Measurements from ENCODE around the gene GALNT17. TPM values are rescaled to one million over a fixed set of nuclear protein-coding genes. Genes with fewer than 3 reads are reported as not detected.

GALNT17 gene
- total RNA-seq, 1 experiment from 2014 or later: not detected

GRCh38 chr7:71507680-71508602, 376.0 kb downstream of the GALNT17 start:
- no peaks in the 10 kb centered on the region for H3F3A ChIP-seq (ENCODE audit: low read length, unreplicated experiment)
- DNase-seq: no peak
- TF ChIP-seq, protein P1, sequence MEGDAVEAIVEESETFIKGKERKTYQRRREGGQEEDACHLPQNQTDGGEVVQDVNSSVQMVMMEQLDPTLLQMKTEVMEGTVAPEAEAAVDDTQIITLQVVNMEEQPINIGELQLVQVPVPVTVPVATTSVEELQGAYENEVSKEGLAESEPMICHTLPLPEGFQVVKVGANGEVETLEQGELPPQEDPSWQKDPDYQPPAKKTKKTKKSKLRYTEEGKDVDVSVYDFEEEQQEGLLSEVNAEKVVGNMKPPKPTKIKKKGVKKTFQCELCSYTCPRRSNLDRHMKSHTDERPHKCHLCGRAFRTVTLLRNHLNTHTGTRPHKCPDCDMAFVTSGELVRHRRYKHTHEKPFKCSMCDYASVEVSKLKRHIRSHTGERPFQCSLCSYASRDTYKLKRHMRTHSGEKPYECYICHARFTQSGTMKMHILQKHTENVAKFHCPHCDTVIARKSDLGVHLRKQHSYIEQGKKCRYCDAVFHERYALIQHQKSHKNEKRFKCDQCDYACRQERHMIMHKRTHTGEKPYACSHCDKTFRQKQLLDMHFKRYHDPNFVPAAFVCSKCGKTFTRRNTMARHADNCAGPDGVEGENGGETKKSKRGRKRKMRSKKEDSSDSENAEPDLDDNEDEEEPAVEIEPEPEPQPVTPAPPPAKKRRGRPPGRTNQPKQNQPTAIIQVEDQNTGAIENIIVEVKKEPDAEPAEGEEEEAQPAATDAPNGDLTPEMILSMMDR (conservative IDR thresholded peaks at IDR 0.05; ENCODE audit: low read depth, low read length): no peak
- no peaks in the 10 kb centered on the region for H3K9me2 ChIP-seq (replicated peaks; ENCODE audit: low read length)
- intact Hi-C loops (cut with micrococcal nuclease): no loop called here
- no peak overlapping the region for H3K4me2 ChIP-seq (ENCODE audit: low read length)
- ATAC-seq: no peak
- CTCF ChIA-PET: no interaction called here
- no peak overlapping the region for H3K9ac ChIP-seq (ENCODE audit: low read length)
- H3K79me2 ChIP-seq (ENCODE audit: low read length): no peaks in the 10 kb centered on the region
- H4K20me1 ChIP-seq (ENCODE audit: low read length): no peaks in the 10 kb centered on the region
- H3K27me3 ChIP-seq (ENCODE audit: low read length): no peaks in the 10 kb centered on the region
- no peak overlapping the region for H2AFZ ChIP-seq (ENCODE audit: low read length)
- no peaks in the 10 kb centered on the region for H3K36me3 ChIP-seq (ENCODE audit: low read depth, low read length)
- no peak overlapping the region for H3K4me3 ChIP-seq (ENCODE audit: low read length)
- POLR2A ChIA-PET (ENCODE audit: unreplicated experiment): no interaction called here
- no TSS peak for BruUV-seq (replicated peaks)
- H3K27ac ChIP-seq (ENCODE audit: low read length): no peak overlapping the region
- no peaks in the 10 kb centered on the region for H3K4me1 ChIP-seq (ENCODE audit: insufficient read depth, low read length)
- H3K9me3 ChIP-seq (ENCODE audit: low read length): no peaks in the 10 kb centered on the region

- H3K9me2 ChIP-seq (replicated peaks; ENCODE audit: low read length): no peaks in the 10 kb centered on the region
- H3K79me2 ChIP-seq (ENCODE audit: low read length): no peaks in the 10 kb centered on the region
- intact Hi-C loops (cut with micrococcal nuclease): no loop called here
- no peak overlapping the region for H3K4me3 ChIP-seq (ENCODE audit: low read length)
- no peaks in the 10 kb centered on the region for H3K4me1 ChIP-seq (ENCODE audit: insufficient read depth, low read length)
- H3K9ac ChIP-seq (ENCODE audit: low read length): no peak overlapping the region
- no peaks in the 10 kb centered on the region for H3K36me3 ChIP-seq (ENCODE audit: low read depth, low read length)
- no peaks in the 10 kb centered on the region for H3F3A ChIP-seq (ENCODE audit: low read length, unreplicated experiment)
- DNase-seq (no peak), ATAC-seq (no peak)
- no peaks in the 10 kb centered on the region for H3K27me3 ChIP-seq (ENCODE audit: low read length)
- ChIA-PET POLR2A (ENCODE audit: unreplicated experiment) (no interaction called here), CTCF (no interaction called here)
- no peak overlapping the region for H3K4me2 ChIP-seq (ENCODE audit: low read length)
- TF ChIP-seq, protein P1 (conservative IDR thresholded peaks at IDR 0.05; ENCODE audit: low read depth, low read length): no peak
- TF ChIP-seq EZH2 (IDR thresholded peaks at IDR 0.05; ENCODE audit: low read length, unreplicated experiment): no peak
- no peak for TF ChIP-seq EZH2phosphoT487 (IDR thresholded peaks at IDR 0.05; ENCODE audit: borderline replicate concordance, low read length)
- no TSS peak for BruUV-seq (replicated peaks)
- no peaks in the 10 kb centered on the region for H4K20me1 ChIP-seq (ENCODE audit: low read length)
- H3K27ac ChIP-seq (ENCODE audit: low read length): no peak overlapping the region
- H3K9me3 ChIP-seq (ENCODE audit: low read length): no peaks in the 10 kb centered on the region
- H2AFZ ChIP-seq (ENCODE audit: low read length): no peak overlapping the region
Measured at GRCh38 chr7:71509381-71509780, 377.4 kb downstream of the GALNT17 start.

DNA sequence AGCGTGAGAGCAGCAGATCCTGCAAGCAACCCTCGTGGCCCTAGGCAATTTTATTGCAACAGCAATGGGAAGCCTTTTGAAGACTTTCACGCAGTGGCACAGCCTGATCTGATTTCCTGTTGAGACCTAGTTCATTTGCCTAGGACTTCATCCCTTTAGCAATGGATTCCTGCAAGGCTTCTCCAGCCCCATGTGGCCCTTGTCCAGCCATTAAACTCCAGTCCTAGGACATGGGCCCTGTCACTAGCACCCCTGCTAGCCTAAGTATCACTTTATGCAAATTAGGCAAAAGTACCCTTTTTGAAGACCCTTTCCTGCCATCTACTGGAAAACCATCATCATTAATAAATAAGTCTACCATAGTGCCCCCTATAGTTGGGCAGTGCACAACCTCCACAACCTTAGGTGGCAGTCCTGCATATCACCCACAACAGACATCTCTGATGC, 379.4 kb downstream of the GALNT17 start:
- Histone ChIP-seq H3K9ac (ENCODE audit: low read length) (no peak overlapping the region), H3F3A (ENCODE audit: low read length, unreplicated experiment) (no peaks in the 10 kb centered on the region), H3K9me2 (replicated peaks; ENCODE audit: low read length) (no peaks in the 10 kb centered on the region), H3K79me2 (ENCODE audit: low read length) (no peaks in the 10 kb centered on the region), H3K27me3 (ENCODE audit: low read length) (no peaks in the 10 kb centered on the region), H3K9me3 (ENCODE audit: low read length) (no peaks in the 10 kb centered on the region), H3K4me2 (ENCODE audit: low read length) (no peak overlapping the region), H2AFZ (ENCODE audit: low read length) (no peak overlapping the region), H3K27ac (ENCODE audit: low read length) (no peak overlapping the region), H3K4me1 (ENCODE audit: insufficient read depth, low read length) (no peaks in the 10 kb centered on the region), H4K20me1 (ENCODE audit: low read length) (no peaks in the 10 kb centered on the region), H3K36me3 (ENCODE audit: low read depth, low read length) (no peaks in the 10 kb centered on the region), H3K4me3 (ENCODE audit: low read length) (no peak overlapping the region)
- TF ChIP-seq, protein P1 (conservative IDR thresholded peaks at IDR 0.05; ENCODE audit: low read depth, low read length): no peak
- TF ChIP-seq EZH2phosphoT487 (IDR thresholded peaks at IDR 0.05; ENCODE audit: borderline replicate concordance, low read length): no peak
- no peak for TF ChIP-seq EZH2 (IDR thresholded peaks at IDR 0.05; ENCODE audit: low read length, unreplicated experiment)
- intact Hi-C loops (cut with micrococcal nuclease): no loop called here
- ATAC-seq (no peak), DNase-seq (no peak)
- CTCF ChIA-PET: no interaction called here
- POLR2A ChIA-PET (ENCODE audit: unreplicated experiment): no interaction called here
- BruUV-seq (replicated peaks): no TSS peak
